GM12878 (cell line): Measurements from ENCODE around the gene LHFPL3. TPM values are rescaled to one million over a fixed set of nuclear protein-coding genes. Genes with fewer than 3 reads are reported as not detected.

ENCODE experiments used
- ATAC-seq: fragments of 200-7000 bp; cut with Tn5 transposase; 3 replicates; pipeline ENCODE4 v1.9.1; 2020; ENCODE audit warnings: mild to moderate bottlenecking, moderate library complexity
- BruUV-seq: library from RNA; stranded (reverse); fragments of 400-500 nt; replicated peaks from 2 replicates; lab custom pipeline; 2021; lab: Mats Ljungman, UMichigan
- CTCF ChIA-PET: fragments of 300-600 bp; sonication (Branson Sonifier 250); formaldehyde crosslinking; extraction: SDS; loops from one replicate; lab custom pipeline; 2021; ENCODE audit warnings: inconsistent platforms; lab: Yijun Ruan, JAX
- POLR2A ChIA-PET: fragments of 350-600 bp; formaldehyde crosslinking; extraction: SDS; loops from one replicate; lab custom pipeline; 2021; ENCODE audit warnings: inconsistent platforms; lab: Charles Lee
- RAD21 ChIA-PET: fragments of 300-600 bp; sonication (Branson Sonifier 250); formaldehyde crosslinking; loops from one replicate; lab custom pipeline; 2023; ENCODE audit warnings: antibody characterized with exemption; ENCODE audit not compliant: unreplicated experiment; lab: Charles Lee
- SMC1A ChIA-PET: fragments of 300-600 bp; sonication (Branson Sonifier 250); formaldehyde crosslinking; loops from one replicate; lab custom pipeline; 2023; ENCODE audit not compliant: unreplicated experiment, uncharacterized antibody; lab: Charles Lee
- DNase-seq: peaks from one replicate; pipeline ENCODE4 v3.0.0-alpha.2; 2011; ENCODE audit warnings: low read depth, low spot score
- FAIRE-seq: peaks from 3 replicates; lab custom pipeline; 2011; peaks lifted over from hg19 to GRCh38; lab: Jason Lieb, UNC
- H2AFZ ChIP-seq: 2 replicates; pipeline ENCODE4 v1.6.0; 2011; ENCODE audit warnings: low read depth, low read length, control low read depth; ENCODE audit not compliant: control insufficient read depth
- H3K27ac ChIP-seq: 2 replicates; pipeline ENCODE4 v1.5.1; 2011; ENCODE audit warnings: control low read depth; ENCODE audit not compliant: control insufficient read depth, insufficient read depth
- H3K27me3 ChIP-seq, 2 experiments: replicated peaks in 1 of 2; 2 replicates each; pipeline versions ENCODE4 v1.6.0 to v1.6.1; 2011; ENCODE audit warnings: low read length in 1 of 2; ENCODE audit not compliant: control insufficient read depth in 2 of 2, insufficient read depth in 2 of 2
- H3K36me3 ChIP-seq, 2 experiments: 2 replicates each; pipeline ENCODE4 v1.5.1; 2011; ENCODE audit warnings: low read length in 1 of 2; ENCODE audit not compliant: control insufficient read depth in 2 of 2, insufficient read depth in 2 of 2
- H3K4me1 ChIP-seq: 2 replicates; pipeline ENCODE4 v1.6.1; 2011; ENCODE audit warnings: mild to moderate bottlenecking, low read length, moderate library complexity, mixed read lengths; ENCODE audit not compliant: control insufficient read depth, insufficient read depth
- H3K4me2 ChIP-seq: 2 replicates; pipeline ENCODE4 v1.6.0; 2011; ENCODE audit warnings: control low read depth; ENCODE audit not compliant: control insufficient read depth, insufficient read depth
- H3K4me3 ChIP-seq: fragments of 200-600 bp; sonication (generic); 2 replicates; pipeline ENCODE4 v1.5.1; 2016
- H3K79me2 ChIP-seq: 2 replicates; pipeline ENCODE4 v1.6.0; 2011; ENCODE audit warnings: low read length; ENCODE audit not compliant: control insufficient read depth, insufficient read depth
- H3K9ac ChIP-seq: 2 replicates; pipeline ENCODE4 v1.8.0; 2011; ENCODE audit warnings: low read length, control low read depth, mixed read lengths; ENCODE audit not compliant: control insufficient read depth, insufficient read depth
- H3K9me3 ChIP-seq: replicated peaks from 3 replicates; pipeline ENCODE4 v1.5.1; 2011; ENCODE audit warnings: mild to moderate bottlenecking, low read length; ENCODE audit not compliant: control insufficient read depth, insufficient read depth
- H4K20me1 ChIP-seq: 2 replicates; pipeline ENCODE4 v1.6.0; 2011; ENCODE audit not compliant: control insufficient read depth, insufficient read depth
- BCL3 ChIP-seq: IDR thresholded peaks from 2 replicates; pipeline ENCODE4 v1.6.1; 2011; ENCODE audit warnings: borderline replicate concordance, low read depth, mild to moderate bottlenecking, moderate library complexity, low read length; ENCODE audit not compliant: insufficient read depth, poor library complexity, severe bottlenecking
- ETV6 ChIP-seq, 2 experiments: fragments of 450-650 bp in 1 of 2; IDR thresholded peaks in 1 of 2; conservative IDR thresholded peaks in 1 of 2; 2 replicates each; pipeline ENCODE4 v1.6.1; 2014; ENCODE audit warnings: antibody characterized with exemption in 1 of 2, borderline replicate concordance in 1 of 2, low read depth in 1 of 2, mild to moderate bottlenecking in 1 of 2, moderate library complexity in 1 of 2
- JUNB ChIP-seq: IDR thresholded peaks from 2 replicates; pipeline ENCODE4 v1.6.1; 2016; ENCODE audit warnings: antibody characterized with exemption, mild to moderate bottlenecking
- MAX ChIP-seq: IDR thresholded peaks from 2 replicates; pipeline ENCODE4 v1.6.1; 2012; ENCODE audit warnings: low read depth, low read length, improper control_type of control experiment
- MLLT1 ChIP-seq: fragments of 450-650 bp; IDR thresholded peaks from 2 replicates; pipeline ENCODE4 v1.6.1; 2016; ENCODE audit warnings: mild to moderate bottlenecking
- MTA3 ChIP-seq: IDR thresholded peaks from 2 replicates; pipeline ENCODE4 v1.6.1; 2012; ENCODE audit warnings: low read length, inconsistent platforms, borderline replicate concordance
- POLR2AphosphoS5 ChIP-seq: IDR thresholded peaks from 2 replicates; pipeline ENCODE4 v1.6.1; 2011; ENCODE audit warnings: mild to moderate bottlenecking, low read length, inconsistent platforms
- PRDM15 ChIP-seq: fragments of 450-650 bp; formaldehyde crosslinking; IDR thresholded peaks from 2 replicates; pipeline ENCODE4 v1.4.0; 2020; ENCODE audit warnings: mild to moderate bottlenecking, moderate library complexity
- RCOR1 ChIP-seq: conservative IDR thresholded peaks from 2 replicates; pipeline ENCODE4 v1.6.1; 2012; ENCODE audit warnings: low read depth, low read length, improper control_type of control experiment
- SKIL ChIP-seq: fragments of 450-650 bp; IDR thresholded peaks from 2 replicates; pipeline ENCODE4 v1.6.1; 2017; ENCODE audit warnings: mild to moderate bottlenecking, low read depth, inconsistent platforms; ENCODE audit not compliant: poor library complexity, severe bottlenecking
- SREBF1 ChIP-seq: IDR thresholded peaks from 2 replicates; pipeline ENCODE4 v1.6.1; 2012; ENCODE audit warnings: mild to moderate bottlenecking, low read length
- STAT1 ChIP-seq: fragments of 450-650 bp; conservative IDR thresholded peaks from 2 replicates; pipeline ENCODE4 v1.6.1; 2014; ENCODE audit warnings: antibody characterized with exemption, mild to moderate bottlenecking
- YY1 ChIP-seq: IDR thresholded peaks from 2 replicates; pipeline ENCODE4 v1.6.1; 2011; ENCODE audit warnings: low read depth, mild to moderate bottlenecking, low read length
- in situ Hi-C: fragments of 300-500 bp; cut with MboI; formaldehyde crosslinking; loops from 9 replicates; pipeline ENCODE4 v1.14.3; 2018; ENCODE audit warnings: mixed read lengths
- intact Hi-C: fragments of 100-400 bp; cut with micrococcal nuclease; formaldehyde crosslinking; loops from one replicate; pipeline ENCODE4 v1.14.2; 2022; ENCODE audit not compliant: unreplicated experiment
- polyA plus RNA-seq, 11 experiments: library from polyadenylated mRNA; depleted of rRNA in 4 of 11; unstranded in 6 of 11; stranded (reverse) in 5 of 11; fragments of >200 nt; fragmentation: Nextera tagmentation in 4 of 11; fragmentation: Illumina TruSeq in 1 of 11; extraction: Ambion mirVana in 4 of 11; extraction: Trizol in 1 of 11; gene quantifications; 1 replicate in 1 of 11; 2 replicates in 10 of 11; pipeline versions ENCODE4 v1.2.1 to v1.2.3, GENCODE V29; 2011 to 2016; ENCODE audit warnings: inconsistent platforms in 2 of 11, missing spikeins in 2 of 11, low read depth in 1 of 11
- total RNA-seq, 4 experiments: library from RNA; depleted of rRNA in 3 of 4; stranded (reverse); fragments of >200 nt in 3 of 4; fragmentation: Illumina TruSeq in 1 of 4; extraction: Trizol in 1 of 4; gene quantifications; 2 replicates each; pipeline versions ENCODE4 v1.2.1 to v1.2.3, GENCODE V29; 2013 to 2021

LHFPL3 gene
- total and polyA plus RNA-seq, 10 of the 15 experiments (the other 5 are each of a cell fraction or from before 2014, with no cell fraction given): 0.09 TPM; not detected in 9

GRCh38 chr7:104509874-104510273, 181.5 kb downstream of the LHFPL3 start:
- in situ Hi-C loops: no loop called here
- Histone ChIP-seq H3K27ac (no peak overlapping the region), H4K20me1 (no peaks in the 10 kb centered on the region), H3K36me3 (no peaks in the 10 kb centered on the region), H3K4me2 (no peak overlapping the region), H3K9ac (no peak overlapping the region)
- intact Hi-C loops: no loop called here
- RAD21 ChIA-PET: no interaction called here
- TF ChIP-seq SREBF1 (no peak), STAT1 (no peak), RCOR1 (no peak), JUNB (no peak), BCL3 (no peak), ETV6 (conservative IDR thresholded peaks at IDR 0.05 in 1 of 2, IDR thresholded peaks at IDR 0.05 in 1 of 2; ENCODE audit: borderline replicate concordance in 1 of 2, low read depth in 1 of 2) (no peak), MAX (no peak), YY1 (no peak), SKIL (no peak), MTA3 (no peak), PRDM15 (CRISPR knock-in tag) (no peak), MLLT1 (no peak), POLR2AphosphoS5 (no peak)
- TF ChIP-seq, all 136 proteins: peak for 0
- no peak for FAIRE-seq
- no TSS peak for BruUV-seq
- Histone ChIP-seq H3K79me2 (no peaks in the 10 kb centered on the region), H2AFZ (no peak overlapping the region), H3K4me3 (no peak overlapping the region), H3K27me3 (no peaks in the 10 kb centered on the region), H3K9me3 (no peaks in the 10 kb centered on the region), H3K4me1 (no peaks in the 10 kb centered on the region)
- ChIA-PET SMC1A (interaction anchor here (0.7 kb wide), 1 partner anchor 9 kb away, joined by 3 read pairs; no protein-coding TSS in a partner anchor), CTCF (no interaction called here), POLR2A (no interaction called here)
- ATAC-seq: no peak
- no peak for DNase-seq
